DMS114 treated with DMSO at 0.1 percent for 48 hours (cell line): Measurements from ENCODE around the gene RBFOX1.

Source experiments
- DNase-seq: peaks from one replicate; lab custom pipeline; 2025; ENCODE audit not compliant: unreplicated experiment; lab: John Stamatoyannopoulos, UW

The RBFOX1 gene

DNA sequence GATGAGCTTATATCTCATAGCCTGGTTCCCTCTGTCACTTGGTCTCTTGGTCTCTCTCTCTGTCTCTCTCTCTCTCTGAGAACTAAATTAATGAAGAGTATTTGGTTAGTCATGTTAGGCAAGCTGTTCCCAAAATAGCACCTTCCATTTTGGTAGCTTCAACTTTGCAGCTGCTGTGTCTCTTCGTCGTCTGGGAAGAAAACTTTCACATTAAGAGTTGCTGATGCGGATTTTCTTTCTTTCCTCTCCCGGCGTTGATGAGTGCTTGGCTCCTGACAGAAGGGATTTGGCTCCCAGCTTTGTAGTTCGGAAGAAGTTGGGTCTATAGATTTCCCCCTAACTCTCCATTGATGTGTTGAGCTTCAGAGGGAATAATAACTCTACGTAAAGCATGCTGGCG is at the start of gene RBFOX1:
RBFOX1 (plus strand) TSS at position 235 of the 400 bp plus-strand sequence.
- DNase-seq: no peak

DNA sequence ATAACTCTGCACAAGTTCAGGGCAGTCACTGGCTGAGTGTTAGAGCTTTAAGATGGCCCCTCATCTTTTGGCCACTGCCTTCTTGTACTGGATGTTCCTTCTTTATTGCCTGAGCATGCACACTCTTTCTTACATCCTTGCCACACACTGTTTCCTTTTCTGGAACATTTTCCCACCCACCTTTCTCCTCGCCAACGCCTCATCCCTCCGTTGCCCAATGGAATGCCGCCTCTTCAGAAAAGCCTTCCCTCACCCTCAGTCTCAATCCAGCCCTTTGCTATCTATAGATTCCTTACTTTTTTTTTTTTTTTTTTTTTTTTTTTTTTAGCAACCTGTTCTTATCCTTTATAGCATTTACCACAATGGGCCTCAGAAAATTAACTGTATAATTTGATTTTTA is 47.9 kb upstream of the RBFOX1 start:
- DNase-seq: no peak

DNA sequence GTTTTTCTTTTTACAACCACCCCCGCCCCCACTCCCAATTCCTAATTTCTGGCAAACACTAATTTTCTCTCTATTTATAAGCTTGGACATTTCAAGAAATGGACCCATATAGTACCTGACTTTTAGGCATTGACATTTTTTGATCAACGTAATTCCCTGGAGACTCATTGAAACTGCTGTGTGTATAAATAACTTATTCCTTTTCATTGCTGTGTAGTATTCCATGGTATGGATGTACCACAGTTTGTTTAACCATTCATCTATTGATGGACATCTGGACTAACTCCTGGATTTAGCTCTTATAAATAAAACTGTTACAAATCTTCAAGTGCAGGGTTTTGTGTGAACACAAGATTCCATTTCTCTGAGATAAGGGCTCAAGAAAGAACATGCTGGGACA is 47.1 kb upstream of the RBFOX1 start:
- no peak for DNase-seq

DNA sequence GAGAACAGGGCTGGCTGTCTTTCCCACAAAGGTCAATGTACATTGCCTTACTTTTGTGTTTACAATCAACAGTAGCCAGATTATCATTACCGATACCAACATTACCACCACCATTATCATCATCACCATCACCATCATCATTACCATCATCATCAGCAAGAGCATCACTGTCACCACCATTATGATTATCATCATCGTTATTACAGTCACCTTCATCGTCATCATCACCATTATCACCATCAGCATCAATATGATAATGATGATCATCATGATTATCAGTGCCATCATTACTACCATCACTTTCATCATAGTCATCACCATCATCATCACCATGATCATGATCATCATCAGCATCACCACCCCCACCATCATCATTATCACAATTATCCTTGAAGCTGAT is 43.3 kb upstream of the RBFOX1 start:
- DNase-seq: no peak

GRCh38 chr16:7290682-7291081 is 42.0 kb upstream of the RBFOX1 start:
- no peak for DNase-seq

DNA sequence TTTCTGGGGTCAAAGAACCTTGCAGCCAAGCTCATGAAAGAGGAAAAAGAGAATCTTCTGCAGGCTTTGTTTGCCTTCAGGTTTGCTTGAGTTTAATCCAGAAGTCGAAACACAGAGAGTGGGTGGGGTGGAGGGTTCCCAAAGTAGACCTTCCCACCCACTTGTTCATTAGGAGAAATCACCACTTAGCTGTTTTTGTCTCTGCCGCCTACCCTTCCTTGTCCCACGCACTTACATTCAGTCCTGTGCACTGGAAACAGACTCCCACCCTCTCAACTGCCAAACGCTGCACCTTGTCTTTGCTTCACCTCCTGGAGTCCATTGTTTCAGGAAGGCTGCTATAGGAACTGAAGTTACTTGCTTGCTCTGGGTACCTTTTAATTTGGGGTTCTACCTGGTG is 38.6 kb upstream of the RBFOX1 start:
- no peak for DNase-seq

GRCh38 chr16:7303052-7303610 is 29.5 kb upstream of the RBFOX1 start:
- DNase-seq: no peak

- DNase-seq: no peak
Observed at GRCh38 chr16:7303660-7304200, 28.9 kb upstream of the RBFOX1 start.

- no peak for DNase-seq
Observed at GRCh38 chr16:7304279-7304678, 28.4 kb upstream of the RBFOX1 start.

GRCh38 chr16:7304958-7305357 is 27.7 kb upstream of the RBFOX1 start:
- DNase-seq: no peak

- no peak for DNase-seq
Observed at GRCh38 chr16:7313170-7313569, 19.5 kb upstream of the RBFOX1 start.

GRCh38 chr16:7314163-7314562 is 18.5 kb upstream of the RBFOX1 start:
- no peak for DNase-seq

DNA sequence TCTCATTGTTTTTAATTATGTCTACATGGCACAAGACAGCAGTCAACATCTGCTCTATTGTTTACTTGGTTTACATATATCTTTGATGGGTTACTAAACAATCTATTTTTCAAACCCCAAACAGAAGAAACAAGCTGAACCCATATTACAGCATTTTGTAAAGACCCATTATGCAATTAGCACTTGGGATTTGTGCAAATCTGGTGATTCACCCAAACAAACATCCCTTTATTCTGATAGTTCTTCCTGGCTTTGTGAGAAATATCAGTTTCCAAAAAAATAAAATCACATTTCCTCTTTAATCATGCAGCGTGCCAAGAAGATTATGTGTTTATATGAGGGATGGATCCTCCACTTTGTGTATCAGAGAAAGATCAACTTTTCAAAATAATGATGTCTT is 16.8 kb upstream of the RBFOX1 start:
- no peak for DNase-seq

GRCh38 chr16:7316281-7316888 is 16.3 kb upstream of the RBFOX1 start:
- no peak for DNase-seq

GRCh38 chr16:7317982-7318381 is 14.7 kb upstream of the RBFOX1 start:
- no peak for DNase-seq

GRCh38 chr16:7318686-7319085 is 14.0 kb upstream of the RBFOX1 start:
- no peak for DNase-seq

GRCh38 chr16:7319514-7319913 is 13.1 kb upstream of the RBFOX1 start:
- no peak for DNase-seq

GRCh38 chr16:7321661-7322060 is 11.0 kb upstream of the RBFOX1 start:
- no peak for DNase-seq

GRCh38 chr16:7324321-7324720 is 8.3 kb upstream of the RBFOX1 start:
- no peak for DNase-seq

GRCh38 chr16:7325834-7326233 is 6.8 kb upstream of the RBFOX1 start:
- no peak for DNase-seq

DNA sequence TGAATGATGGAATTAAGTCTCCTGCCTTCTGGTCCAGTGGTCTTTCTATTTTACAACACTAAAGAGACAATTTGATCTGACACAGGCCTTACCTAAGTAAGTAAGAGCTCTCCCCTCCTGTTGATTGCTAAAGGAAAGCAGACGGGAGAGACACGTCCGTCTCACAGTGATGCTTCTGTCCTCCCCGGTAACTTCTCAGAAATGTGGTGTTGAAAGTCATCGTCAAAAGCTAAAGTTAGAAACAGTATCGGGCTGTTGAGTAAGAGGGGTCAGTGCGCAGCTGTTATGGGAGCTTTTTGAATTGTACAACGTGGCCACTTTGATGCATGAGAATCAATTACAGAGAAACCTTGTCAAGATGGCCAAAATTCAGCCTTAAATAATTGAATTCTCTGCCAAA is 1.9 kb upstream of the RBFOX1 start:
- DNase-seq: no peak

DNA sequence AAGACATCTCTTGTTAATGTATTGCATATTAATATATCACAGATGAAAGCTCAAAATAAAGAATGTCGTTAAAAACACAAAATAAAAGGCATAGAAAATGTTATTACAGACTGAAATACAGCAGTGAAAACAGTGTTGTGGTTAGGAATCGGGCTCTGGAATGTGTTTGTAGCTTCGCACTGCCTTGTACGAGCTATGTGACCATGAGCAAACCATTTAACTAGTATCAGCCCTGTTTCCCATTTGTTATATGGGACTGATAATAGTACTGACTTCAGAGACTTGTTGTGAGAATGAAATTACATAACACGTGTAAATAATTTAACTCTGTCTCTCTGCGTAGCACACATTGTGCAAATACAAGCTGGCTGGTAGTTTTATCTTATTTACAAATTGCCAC is 648 bp upstream of the RBFOX1 start:
- no peak for DNase-seq

DNA sequence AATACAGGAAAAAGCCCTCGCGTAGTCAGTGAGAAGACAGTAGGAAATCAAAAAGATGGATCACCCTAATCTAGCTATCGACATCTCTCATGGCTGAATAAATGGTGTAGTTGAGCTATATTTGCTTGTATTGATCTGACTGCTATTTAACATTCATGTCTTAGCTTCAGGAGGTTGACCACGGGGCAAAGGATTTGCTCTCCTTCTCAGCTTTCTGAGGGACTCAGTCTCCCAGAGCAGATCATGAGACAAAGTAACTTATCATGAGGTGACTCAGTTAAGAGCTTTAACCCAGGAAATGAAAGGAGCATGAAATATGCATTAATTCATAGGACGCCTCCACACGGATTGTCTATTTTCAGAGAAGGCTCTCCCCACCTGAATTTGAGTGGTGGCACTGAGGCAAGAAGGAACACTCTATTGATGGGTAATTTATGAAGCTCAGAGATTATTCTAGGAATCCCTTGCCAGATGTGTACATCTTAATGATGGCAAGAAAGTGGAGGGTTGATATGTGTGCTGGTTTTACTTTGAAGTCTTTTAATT is 608 bp downstream of the RBFOX1 start:
- no peak for DNase-seq
